HepG2 (cell line): Measurements from ENCODE around the gene CACHD1.

Experiments used
- CTCF ChIP-seq: sonication (generic); formaldehyde crosslinking; IDR thresholded peaks from 2 replicates; pipeline ENCODE4 v1.5.0; 2020; ENCODE audit warnings: mild to moderate bottlenecking, missing genetic modification reagents, moderate library complexity
- DNMT3B ChIP-seq: conservative IDR thresholded peaks from 2 replicates; pipeline ENCODE4 v1.6.1; 2016; ENCODE audit warnings: missing biosample characterization, control low read depth
- EZH2 ChIP-seq: conservative IDR thresholded peaks from 2 replicates; pipeline ENCODE4 v1.6.1; 2012; ENCODE audit warnings: mild to moderate bottlenecking, low read depth, low read length, moderate library complexity
- FOXK2 ChIP-seq: fragments of 450-650 bp; IDR thresholded peaks from 2 replicates; pipeline ENCODE4 v1.6.1; 2016
- POLR2A ChIP-seq, 2 experiments: IDR thresholded peaks; 2 replicates each; pipeline ENCODE4 v1.6.1; 2011; ENCODE audit warnings: low read depth in 2 of 2, low read length in 2 of 2, mild to moderate bottlenecking in 1 of 2, moderate library complexity in 1 of 2; ENCODE audit not compliant: insufficient read depth in 1 of 2
- RFX5 ChIP-seq: IDR thresholded peaks from 2 replicates; pipeline ENCODE4 v1.6.1; 2011; ENCODE audit warnings: low read depth, low read length, improper control_type of control experiment
- TCF12 ChIP-seq, 2 experiments: fragments of 450-650 bp in 1 of 2; sonication (generic) in 1 of 2; formaldehyde crosslinking in 1 of 2; IDR thresholded peaks; 2 replicates each; pipeline versions ENCODE4 v1.6.1 to v1.8.0; 2017 to 2022; ENCODE audit warnings: antibody characterized with exemption in 1 of 2, mild to moderate bottlenecking in 1 of 2, missing genetic modification reagents in 1 of 2, moderate library complexity in 1 of 2
- ZNF713 ChIP-seq: sonication (generic); formaldehyde crosslinking; IDR thresholded peaks from 2 replicates; pipeline ENCODE4 v1.4.0; 2020; ENCODE audit warnings: mild to moderate bottlenecking, missing genetic modification reagents
- ZNF784 ChIP-seq: sonication (generic); formaldehyde crosslinking; IDR thresholded peaks from 2 replicates; pipeline ENCODE4 v1.5.1; 2020; ENCODE audit warnings: missing genetic modification reagents, mild to moderate bottlenecking, borderline replicate concordance

DNA sequence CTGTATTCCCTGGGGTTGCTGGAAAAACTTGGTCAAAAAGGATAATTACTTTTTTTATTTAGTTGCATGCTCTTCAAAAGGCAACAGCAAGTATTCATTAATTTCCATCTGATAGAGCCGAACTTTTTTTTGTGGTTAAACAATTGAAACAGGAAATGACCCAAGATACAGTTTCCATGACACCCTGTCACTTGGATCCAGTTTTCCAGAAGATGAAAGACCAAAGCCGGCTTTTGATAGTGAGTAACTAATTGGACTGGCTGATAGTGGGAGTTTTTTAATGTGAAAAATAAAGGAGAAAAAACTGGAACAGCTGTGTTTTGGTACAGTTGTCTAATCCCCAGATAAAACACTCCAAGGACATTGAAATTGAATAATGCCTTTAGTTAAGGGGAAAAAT, 33.0 kb downstream of the CACHD1 start:
- no peak for TF ChIP-seq CTCF
- no peak for TF ChIP-seq POLR2A (IDR thresholded peaks at IDR 0.05; ENCODE audit: insufficient read depth in 1 of 2, low read depth in 2 of 2, low read length in 2 of 2)
- TF ChIP-seq RFX5, result no peak
- TF ChIP-seq ZNF784 (CRISPR knock-in tag), result no peak
- no peak for TF ChIP-seq FOXK2
- TF ChIP-seq TCF12 (IDR thresholded peaks at IDR 0.05), result no peak
- TF ChIP-seq TCF12 (CRISPR knock-in tag; IDR thresholded peaks at IDR 0.05), result no peak
- no peak for TF ChIP-seq DNMT3B (CRISPR knock-in tag)
- TF ChIP-seq EZH2, result no peak
- no peak for TF ChIP-seq ZNF713
